SK-N-SH (cell line): Measurements from ENCODE around the gene PPL.

ENCODE experiments used
- CTCF ChIP-seq: fragments of 200-600 bp; sonication (generic); IDR thresholded peaks from 2 replicates; pipeline ENCODE4 v1.6.1; 2017; ENCODE audit warnings: antibody characterized with exemption, mild to moderate bottlenecking, moderate library complexity
- EZH2phosphoT487 ChIP-seq: fragments of 200-600 bp; sonication (generic); IDR thresholded peaks from 2 replicates; pipeline ENCODE4 v1.6.1; 2017; ENCODE audit warnings: low read depth, mixed run types, mild to moderate bottlenecking, antibody characterized with exemption, moderate library complexity, borderline replicate concordance
- FOSL2 ChIP-seq: IDR thresholded peaks from 2 replicates; pipeline ENCODE4 v1.4.0; 2012; ENCODE audit warnings: low read depth, mild to moderate bottlenecking, moderate library complexity, borderline replicate concordance
- GATA2 ChIP-seq: sonication (generic); formaldehyde crosslinking; IDR thresholded peaks from 2 replicates; pipeline ENCODE4 v1.5.0; 2020; ENCODE audit warnings: mild to moderate bottlenecking, missing genetic modification reagents
- IRF3 ChIP-seq: fragments of 150-350 bp; IDR thresholded peaks from 2 replicates; pipeline ENCODE4 v1.6.1; 2016; ENCODE audit warnings: mild to moderate bottlenecking, low read depth, low read length
- JUND ChIP-seq: IDR thresholded peaks from 2 replicates; pipeline ENCODE4 v1.4.0; 2012
- MAX ChIP-seq: IDR thresholded peaks from 2 replicates; pipeline ENCODE4 v1.4.0; 2012; ENCODE audit warnings: low read depth
- MXI1 ChIP-seq: IDR thresholded peaks from 2 replicates; pipeline ENCODE4 v1.6.1; 2012; ENCODE audit warnings: mild to moderate bottlenecking, low read depth, low read length, improper control_type of control experiment
- POLR2AphosphoS5 ChIP-seq: IDR thresholded peaks from 2 replicates; pipeline ENCODE4 v1.6.1; 2012; ENCODE audit warnings: low read depth, low read length
- RAD21 ChIP-seq: IDR thresholded peaks from 2 replicates; pipeline ENCODE4 v1.6.1; 2012; ENCODE audit warnings: mild to moderate bottlenecking, low read length
- SMC3 ChIP-seq: IDR thresholded peaks from 2 replicates; pipeline ENCODE4 v1.6.1; 2012; ENCODE audit warnings: low read depth, low read length, improper control_type of control experiment
- TAF1 ChIP-seq: IDR thresholded peaks from 2 replicates; pipeline ENCODE4 v1.6.1; 2012; ENCODE audit warnings: low read depth, mild to moderate bottlenecking, low read length, moderate library complexity, borderline replicate concordance
- TEAD4 ChIP-seq: IDR thresholded peaks from 2 replicates; pipeline ENCODE4 v1.4.0; 2012; ENCODE audit warnings: mild to moderate bottlenecking, borderline replicate concordance; ENCODE audit not compliant: insufficient read depth
- ZBTB33 ChIP-seq: IDR thresholded peaks from 2 replicates; pipeline ENCODE4 v1.4.0; 2012; ENCODE audit warnings: low read depth, borderline replicate concordance

GRCh38 chr16:4954714-4955113 lies 17.8 kb upstream of the PPL start:
- TF ChIP-seq EZH2phosphoT487 (no peak), POLR2AphosphoS5 (no peak), IRF3 (no peak), JUND (no peak), SMC3 (no peak), CTCF (no peak), TAF1 (no peak), FOSL2 (no peak), ZBTB33 (no peak), GATA2 (no peak), MXI1 (no peak), MAX (no peak), RAD21 (no peak), TEAD4 (no peak)
